HG02588 (cell line): Measurements from ENCODE around the gene NRXN2.

Source experiments
- ATAC-seq: cut with Tn5 transposase; IDR thresholded peaks from one replicate; pipeline ENCODE4 v1.9.1; 2021; ENCODE audit warnings: mild to moderate bottlenecking, moderate library complexity; ENCODE audit not compliant: unreplicated experiment

The NRXN2 gene

GRCh38 chr11:64723117-64723906 lies at the start of gene NRXN2:
Gene NRXN2, minus strand, starts transcription at chr11:64723197. Its CDS starts 9,498 bp downstream, at chr11:64713699.
- peak; percentile 77 for ATAC-seq

- ATAC-seq, result no peak
Measured at GRCh38 chr11:64772303-64773018, 49.5 kb upstream of the NRXN2 start.

GRCh38 chr11:64771861-64772260 lies 48.9 kb upstream of the NRXN2 start:
- ATAC-seq, result no peak

GRCh38 chr11:64770120-64770519 lies 47.1 kb upstream of the NRXN2 start:
- no peak for ATAC-seq

GRCh38 chr11:64769283-64769682 lies 46.3 kb upstream of the NRXN2 start:
- ATAC-seq, result no peak

- ATAC-seq, result no peak
Measured at GRCh38 chr11:64768300-64768694, 45.3 kb upstream of the NRXN2 start.

DNA sequence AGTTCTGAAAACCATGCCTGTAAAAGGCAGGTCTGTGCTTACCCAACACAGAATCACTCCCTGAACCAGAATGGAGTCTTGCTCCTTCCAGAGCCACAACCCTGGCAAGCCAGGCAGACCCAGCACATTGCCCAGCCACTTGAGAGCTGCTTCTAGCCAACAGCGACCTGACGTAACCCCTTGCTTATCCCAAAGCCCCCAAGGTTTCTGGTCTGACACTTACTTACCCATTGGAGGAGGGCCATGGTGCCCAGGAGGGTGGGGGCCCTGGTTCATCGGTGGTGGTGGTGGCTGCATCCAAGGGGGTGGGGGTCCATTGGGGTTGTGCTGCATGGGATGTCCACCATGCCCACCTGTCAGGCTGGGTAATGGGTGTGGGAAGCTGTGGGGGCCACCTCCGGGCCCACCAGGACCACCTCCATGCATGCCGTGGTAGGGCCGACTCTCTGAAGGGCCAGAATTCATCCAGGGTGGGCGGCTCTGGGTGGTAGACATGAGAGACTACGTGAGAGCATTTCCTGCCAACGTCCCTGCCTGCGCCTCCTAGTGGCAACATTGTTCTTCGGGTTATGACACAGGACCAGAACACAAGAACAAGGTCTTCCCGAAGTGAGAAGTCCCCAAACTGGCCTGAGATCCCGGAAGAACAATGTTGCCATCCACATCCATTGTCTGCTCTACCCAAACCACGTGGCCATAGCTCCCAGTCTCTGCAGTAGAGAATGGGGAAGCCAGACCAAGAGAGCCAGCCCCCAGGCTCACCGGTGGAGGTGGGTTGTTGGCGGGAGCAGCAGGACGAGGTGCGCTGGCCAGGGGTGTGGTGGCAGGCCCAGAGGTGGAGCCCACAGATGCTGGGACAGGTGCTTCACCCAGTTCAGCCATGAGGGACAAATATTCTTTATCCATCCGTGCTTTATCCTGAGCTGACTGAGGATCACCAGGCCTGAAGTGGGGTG lies 44.6 kb upstream of the NRXN2 start:
- ATAC-seq, result no peak

DNA sequence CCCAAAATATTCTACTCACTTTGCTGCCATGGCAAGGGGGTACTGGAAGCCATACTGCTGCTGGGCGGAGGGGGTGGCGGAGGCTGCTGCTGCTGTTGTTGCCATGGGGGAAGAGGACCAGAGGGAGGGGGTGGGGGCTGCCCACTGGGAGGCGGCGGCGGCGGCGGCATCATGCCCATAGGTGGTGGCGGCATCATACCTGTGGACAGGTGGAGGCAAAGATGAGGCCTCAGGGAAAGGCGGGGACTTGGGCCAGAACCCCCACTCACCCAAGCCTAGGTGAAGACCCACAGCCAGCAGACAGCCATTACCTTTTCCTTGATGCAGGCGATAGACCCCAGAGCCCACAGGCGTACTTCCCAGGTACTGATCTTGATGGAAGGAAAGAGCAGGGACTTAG lies 43.9 kb upstream of the NRXN2 start:
- ATAC-seq, result no peak

DNA sequence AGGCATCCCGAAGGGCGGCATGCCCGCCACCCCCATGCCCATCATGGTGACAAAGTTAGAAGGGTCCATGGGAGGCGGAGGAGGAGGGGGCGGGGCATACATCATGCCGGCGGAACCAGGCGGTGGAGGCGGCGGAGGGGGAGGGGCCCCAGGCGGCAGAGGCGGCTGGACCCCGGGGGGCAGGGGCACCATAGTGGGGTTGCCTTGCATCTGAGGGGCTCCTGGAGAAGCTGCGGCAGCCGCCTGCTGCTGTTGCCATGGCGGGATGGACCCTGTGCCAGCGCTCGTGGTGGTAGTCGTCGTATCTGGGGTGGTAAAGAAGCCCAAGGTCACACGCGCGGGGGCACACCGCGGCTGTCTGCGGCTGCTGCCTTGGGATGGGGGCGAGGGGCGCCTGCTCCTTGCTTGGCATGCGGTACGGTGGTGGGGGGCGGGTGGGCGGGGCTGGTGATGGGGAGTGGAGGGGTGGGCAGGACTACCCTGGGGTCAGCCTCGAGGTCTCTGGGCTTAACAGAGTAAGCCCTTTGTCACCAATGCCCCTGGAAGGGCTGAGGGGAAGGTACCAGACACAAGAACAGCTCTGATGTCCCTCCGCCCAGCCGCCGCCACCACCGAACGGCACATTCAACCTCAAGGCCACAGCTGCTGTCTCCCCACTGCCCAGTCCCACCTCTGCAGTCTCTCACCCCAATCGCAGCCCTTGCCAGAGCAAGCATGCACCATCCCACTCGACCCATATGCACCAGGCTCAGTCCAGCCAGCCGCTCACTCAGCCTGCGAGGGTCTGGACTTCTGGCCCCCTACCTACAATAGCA lies 43.1 kb upstream of the NRXN2 start:
- ATAC-seq, result no peak

DNA sequence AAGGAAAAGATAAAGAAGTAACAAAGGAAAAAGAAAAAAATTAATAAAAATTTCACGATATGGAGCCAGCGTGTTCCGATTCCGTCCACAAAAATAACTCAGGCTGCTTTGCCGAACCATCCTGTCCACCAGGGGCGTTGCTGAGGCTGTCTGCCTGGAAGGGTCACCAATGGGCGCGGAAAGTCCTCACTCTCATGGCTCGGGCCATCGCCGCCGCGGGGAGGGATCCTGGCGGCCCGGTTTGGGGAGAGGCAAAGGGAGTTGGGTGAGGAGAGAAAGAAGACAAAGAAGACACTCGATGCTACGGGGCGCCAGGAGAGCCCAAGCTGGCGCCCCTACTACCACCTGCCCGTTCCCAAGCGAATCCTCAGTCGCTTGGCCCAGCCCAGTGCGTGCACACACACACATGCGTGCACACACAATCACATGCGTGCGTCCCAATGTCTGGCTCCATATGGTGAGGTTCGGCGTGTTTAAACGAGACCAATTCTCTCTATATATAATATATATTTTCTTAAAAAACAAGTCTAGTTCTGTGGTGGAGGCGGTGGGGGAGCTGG lies 42.4 kb upstream of the NRXN2 start:
- no peak for ATAC-seq

GRCh38 chr11:64764753-64765152 lies 41.8 kb upstream of the NRXN2 start:
- no peak for ATAC-seq

- ATAC-seq, result no peak
Measured at GRCh38 chr11:64764040-64764611, 41.1 kb upstream of the NRXN2 start.

- ATAC-seq, result no peak
Measured at GRCh38 chr11:64763526-64764039, 40.6 kb upstream of the NRXN2 start.

DNA sequence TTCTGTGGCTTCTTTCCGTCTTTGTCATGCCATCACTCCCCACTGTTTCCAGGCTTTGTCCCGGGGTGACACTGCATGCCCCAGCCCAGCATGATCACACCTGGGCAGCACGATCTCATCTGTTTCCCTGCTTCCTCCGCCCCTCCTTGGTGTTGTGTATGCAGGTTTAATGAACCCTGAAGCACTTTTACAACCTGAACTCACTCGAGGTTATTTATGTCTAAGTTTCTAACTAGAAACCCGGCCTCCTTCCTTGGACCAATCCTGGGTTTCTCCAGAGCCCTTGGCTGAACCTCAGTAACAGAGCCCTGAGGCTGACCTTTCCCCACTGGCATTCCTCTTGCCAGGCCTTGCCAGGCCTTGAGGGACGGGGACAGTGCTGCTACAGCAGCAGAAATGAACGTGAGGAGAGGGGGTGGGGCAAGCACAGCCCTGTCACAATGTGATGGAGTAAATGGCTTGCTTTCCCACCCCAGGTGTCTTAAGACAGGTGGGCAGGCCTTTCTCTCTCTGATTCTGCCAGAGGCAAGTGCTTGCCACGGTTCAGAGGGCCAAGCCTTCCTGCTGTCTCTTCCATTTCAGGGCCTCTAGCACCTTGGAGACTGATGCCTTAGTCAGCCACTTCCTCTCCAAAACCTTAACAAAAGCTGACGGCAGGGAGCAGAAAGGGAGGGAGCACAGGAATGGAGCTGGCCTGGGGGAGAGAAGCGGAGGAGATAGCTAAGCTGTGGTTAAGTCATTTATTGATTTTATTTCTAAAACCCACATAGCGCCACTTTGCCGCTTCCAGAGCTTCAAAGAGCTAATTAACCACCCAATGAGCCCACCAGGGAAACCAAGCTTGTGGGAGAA lies 39.9 kb upstream of the NRXN2 start:
- ATAC-seq, result no peak

- ATAC-seq, result no peak
Measured at GRCh38 chr11:64762277-64762673, 39.3 kb upstream of the NRXN2 start.

GRCh38 chr11:64760759-64761420 lies 37.9 kb upstream of the NRXN2 start:
- ATAC-seq, result no peak

DNA sequence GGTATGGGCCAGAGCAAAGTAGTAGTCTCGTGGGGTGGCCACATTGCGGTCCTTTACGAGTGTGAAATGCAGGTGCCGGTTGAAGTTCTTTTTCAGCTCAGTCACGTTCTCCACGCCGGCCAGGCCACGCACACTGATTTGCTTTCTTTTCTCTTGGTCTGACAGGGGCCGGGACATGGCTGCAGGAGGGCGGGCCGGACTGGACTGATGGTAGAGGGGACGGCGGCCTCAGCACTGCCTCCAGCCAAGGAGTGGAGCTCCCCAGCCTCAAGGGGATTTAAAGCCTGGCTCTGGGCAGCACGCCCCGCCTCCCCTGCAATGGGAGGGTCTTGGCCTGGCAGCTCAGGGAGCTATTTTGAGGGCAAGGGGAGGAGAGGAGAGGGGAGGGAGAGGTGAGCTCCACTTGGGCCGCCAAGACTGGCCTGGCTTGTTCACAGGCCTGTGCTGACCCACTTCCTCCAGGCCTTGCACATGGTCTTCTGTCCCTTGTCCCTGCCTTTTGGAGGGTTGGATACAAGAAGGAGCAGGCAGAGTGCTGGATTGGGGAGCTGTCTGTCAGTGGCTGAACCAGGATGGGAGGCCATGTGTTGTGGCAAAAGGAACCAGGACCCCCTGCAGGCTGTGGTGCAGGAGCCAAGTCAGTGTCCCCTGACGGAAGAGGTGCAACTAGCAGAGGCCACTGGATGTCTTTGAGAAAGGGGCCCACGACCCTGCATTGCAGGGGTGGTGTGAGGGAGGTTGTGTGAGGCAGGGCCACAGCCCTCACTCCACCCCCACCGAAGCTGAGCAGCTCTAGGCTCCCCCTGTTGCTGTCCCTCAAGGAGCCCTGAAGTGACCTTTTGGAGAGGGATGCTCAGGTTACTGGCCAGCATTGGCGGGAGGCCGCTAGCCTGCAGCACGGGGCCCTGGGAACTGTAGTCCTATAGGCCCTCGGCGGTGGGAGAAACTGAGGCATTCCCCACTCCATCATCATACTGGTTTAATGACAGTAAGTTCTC lies 37.0 kb upstream of the NRXN2 start, which contains the start of gene PYGM:
Gene PYGM, minus strand, starts transcription at position 253 of the 998 bp plus-strand sequence. Its CDS starts 76 bp downstream, at position 177.
- ATAC-seq, result no peak
